Body of pancreas (tissue), 4 donors: ENCODE data around the gene ASIC2. TPM values are rescaled to one million over a fixed set of nuclear protein-coding genes. Genes with fewer than 3 reads are reported as not detected.

Source experiments
- ATAC-seq: fragments of 150-250 bp; one replicate; pipeline ENCODE4 v1.9.1; 2016
- DNase-seq, 4 donors: peaks; one replicate each; pipeline ENCODE4 v3.0.0-alpha.2; 2019
- H3K27ac ChIP-seq, 4 donors: fragments of 200-600 bp; sonication (generic); 1 replicate in 3 of 4; 2 replicates in 1 of 4; pipeline versions ENCODE4 v1.5.1 to v1.6.1; 2016 to 2019; ENCODE audit warnings: mild to moderate bottlenecking in 1 of 4, mixed read lengths in 1 of 4, moderate library complexity in 1 of 4
- H3K27me3 ChIP-seq, 2 donors: fragments of 200-600 bp; sonication (generic); one replicate each; pipeline ENCODE4 v1.6.0; 2016; ENCODE audit warnings: mild to moderate bottlenecking in 1 of 2
- H3K36me3 ChIP-seq, 2 donors: fragments of 200-600 bp; sonication (generic); replicated peaks in 1 of 2; 2 replicates each; pipeline ENCODE4 v1.5.1; 2016; ENCODE audit warnings: low read depth in 2 of 2; ENCODE audit not compliant: insufficient read depth in 1 of 2
- H3K4me1 ChIP-seq: fragments of 200-600 bp; sonication (generic); one replicate; pipeline ENCODE4 v1.6.0; 2016
- H3K4me3 ChIP-seq, 2 donors: fragments of 200-600 bp; sonication (generic); 1 replicate in 1 of 2; 2 replicates in 1 of 2; pipeline ENCODE4 v1.5.1; 2016 to 2019
- H3K9me3 ChIP-seq, 3 donors: fragments of 200-600 bp; sonication (generic); 1 replicate in 2 of 3; 2 replicates in 1 of 3; pipeline ENCODE4 v1.5.1; 2016
- POLR2A ChIP-seq, 3 donors: fragments of 450-650 bp; IDR thresholded peaks; one replicate each; pipeline ENCODE4 v1.6.1; 2016; ENCODE audit warnings: antibody characterized with exemption in 3 of 3, mild to moderate bottlenecking in 2 of 3
- WGBS, 2 donors: methylation state at CpG; one replicate each; pipeline ENCODE4 v1.1.5; 2017; 5-methylcytosine and 5-hydroxymethylcytosine counted together
- intact Hi-C: fragments of 100-400 bp; cut with DNase I; formaldehyde crosslinking; loops from one replicate; pipeline ENCODE4 v1.15.1; 2023
- total RNA-seq, 2 donors: library from RNA; depleted of rRNA; stranded (reverse); fragments of >200 nt; gene quantifications; one replicate each; pipeline ENCODE4 v1.1.0, GENCODE V29; 2016
- TF ChIP-seq, protein P1 (sequence below), 7 experiments: fragments of 450-650 bp in 4 of 7; fragments of 200-600 bp in 3 of 7; sonication (generic) in 3 of 7; IDR thresholded peaks; one replicate each; pipeline ENCODE4 v1.5.1; 2016 to 2019; ENCODE audit warnings: antibody characterized with exemption in 7 of 7

The ASIC2 gene
- total RNA-seq, 2 donors from 2014 or later: not detected

GRCh38 chr17:33229499-33229898, 63.6 kb downstream of the ASIC2 start:
- Histone ChIP-seq H3K4me3 (no peak overlapping the region), H3K4me1 (peaks cover 23% of the 10 kb centered on the region), H3K27ac (peak overlapping the region in 2 of 4 donors; percentile 34 to 54), H3K9me3 (no peaks in the 10 kb centered on the region), H3K36me3 (no peaks in the 10 kb centered on the region), H3K27me3 (no peaks in the 10 kb centered on the region)
- 5 to 22% methylated on average over 7 of the region's 7 CpGs for WGBS, 2 donors
- intact Hi-C loops: no loop called here
- TF ChIP-seq, protein P1, sequence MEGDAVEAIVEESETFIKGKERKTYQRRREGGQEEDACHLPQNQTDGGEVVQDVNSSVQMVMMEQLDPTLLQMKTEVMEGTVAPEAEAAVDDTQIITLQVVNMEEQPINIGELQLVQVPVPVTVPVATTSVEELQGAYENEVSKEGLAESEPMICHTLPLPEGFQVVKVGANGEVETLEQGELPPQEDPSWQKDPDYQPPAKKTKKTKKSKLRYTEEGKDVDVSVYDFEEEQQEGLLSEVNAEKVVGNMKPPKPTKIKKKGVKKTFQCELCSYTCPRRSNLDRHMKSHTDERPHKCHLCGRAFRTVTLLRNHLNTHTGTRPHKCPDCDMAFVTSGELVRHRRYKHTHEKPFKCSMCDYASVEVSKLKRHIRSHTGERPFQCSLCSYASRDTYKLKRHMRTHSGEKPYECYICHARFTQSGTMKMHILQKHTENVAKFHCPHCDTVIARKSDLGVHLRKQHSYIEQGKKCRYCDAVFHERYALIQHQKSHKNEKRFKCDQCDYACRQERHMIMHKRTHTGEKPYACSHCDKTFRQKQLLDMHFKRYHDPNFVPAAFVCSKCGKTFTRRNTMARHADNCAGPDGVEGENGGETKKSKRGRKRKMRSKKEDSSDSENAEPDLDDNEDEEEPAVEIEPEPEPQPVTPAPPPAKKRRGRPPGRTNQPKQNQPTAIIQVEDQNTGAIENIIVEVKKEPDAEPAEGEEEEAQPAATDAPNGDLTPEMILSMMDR (IDR thresholded peaks at IDR 0.05): no peak
- no peak for TF ChIP-seq POLR2A (IDR thresholded peaks at IDR 0.05)
- DNase-seq (peak; percentile 32 to 66 (median 49)), ATAC-seq (peak; percentile 74)

DNA sequence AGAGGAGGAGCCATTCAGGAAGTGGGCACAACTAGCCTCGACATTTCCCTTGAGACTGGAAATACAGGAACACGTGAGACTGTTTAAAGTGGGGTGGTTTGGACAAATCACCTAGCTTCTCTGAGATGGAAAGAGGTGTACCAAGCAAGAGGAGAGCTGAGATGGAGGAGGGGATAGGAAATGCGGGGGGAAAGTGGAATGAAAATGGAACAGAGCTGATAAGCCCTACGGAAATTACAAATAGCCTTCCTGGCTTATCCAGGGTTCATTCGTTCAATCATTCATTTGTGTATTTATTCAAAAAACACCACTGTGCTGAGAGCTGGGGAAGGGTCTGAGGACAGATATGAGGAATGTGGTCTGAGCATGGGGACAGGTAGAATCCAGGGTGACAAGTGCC, 64.1 kb downstream of the ASIC2 start:
- 37 to 50% methylated on average over 5 of the region's 5 CpGs for whole genome bisulfite sequencing, 2 donors
- H3K4me1 ChIP-seq: peaks cover 18% of the 10 kb centered on the region
- TF ChIP-seq POLR2A (IDR thresholded peaks at IDR 0.05): no peak
- TF ChIP-seq, protein P1 (IDR thresholded peaks at IDR 0.05): no peak
- ATAC-seq (no peak), DNase-seq (no peak)
- no peaks in the 10 kb centered on the region for H3K27me3 ChIP-seq
- intact Hi-C loops: no loop called here
- H3K4me3 ChIP-seq: no peak overlapping the region
- H3K9me3 ChIP-seq: no peaks in the 10 kb centered on the region
- no peaks in the 10 kb centered on the region for H3K36me3 ChIP-seq
- H3K27ac ChIP-seq: peak overlapping the region in 2 of 4 donors; percentile 34 to 54

DNA sequence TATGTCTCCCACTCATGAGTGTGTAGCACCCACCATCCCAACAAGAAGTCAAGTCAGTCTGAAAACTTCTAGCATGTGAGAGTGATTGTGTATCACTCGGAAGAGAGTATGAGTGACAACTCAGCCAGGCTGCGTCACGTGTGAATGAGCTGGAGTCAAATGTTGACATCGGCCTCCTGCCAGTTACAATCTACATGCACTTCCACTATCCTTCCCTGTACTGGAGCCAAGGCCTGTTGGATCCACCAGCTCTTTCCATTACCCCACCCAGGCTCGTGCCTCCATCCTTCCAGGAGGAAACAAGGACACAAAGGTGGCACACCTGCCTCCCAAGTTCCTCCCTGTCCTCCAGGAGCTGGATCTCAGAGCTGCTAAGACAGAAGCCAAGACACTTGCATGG, 64.5 kb downstream of the ASIC2 start:
- Histone ChIP-seq H3K27ac (no peak overlapping the region), H3K27me3 (no peaks in the 10 kb centered on the region), H3K36me3 (no peaks in the 10 kb centered on the region), H3K4me3 (no peak overlapping the region), H3K4me1 (peaks cover 14% of the 10 kb centered on the region), H3K9me3 (no peaks in the 10 kb centered on the region)
- TF ChIP-seq, protein P1 (IDR thresholded peaks at IDR 0.05): no peak
- TF ChIP-seq POLR2A (IDR thresholded peaks at IDR 0.05): no peak
- intact Hi-C loops: no loop called here
- WGBS, 2 donors: 65 to 85% methylated on average over 5 of the region's 5 CpGs
- no peak for DNase-seq
- no peak for ATAC-seq

DNA sequence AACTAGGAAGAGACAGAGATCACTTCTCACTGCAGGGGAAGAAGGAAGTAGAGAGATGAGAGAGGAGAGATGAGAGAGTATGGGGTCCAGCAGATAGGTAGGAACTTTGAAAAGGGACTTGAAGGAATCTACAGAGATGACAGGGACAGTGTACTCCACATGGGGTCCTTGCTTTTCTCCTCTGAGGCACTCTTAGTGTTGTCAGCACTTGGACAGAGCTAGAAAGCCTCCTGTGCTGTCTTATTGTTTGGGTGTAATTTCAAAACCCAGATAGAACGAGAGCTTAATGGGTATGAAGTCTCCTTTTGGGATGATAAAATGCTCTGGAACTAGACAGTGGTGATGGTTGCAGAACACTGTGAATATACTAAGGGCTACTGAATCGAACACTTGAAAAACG, 65.2 kb downstream of the ASIC2 start:
- intact Hi-C loops: no loop called here
- Histone ChIP-seq H3K4me1 (peaks cover 13% of the 10 kb centered on the region), H3K4me3 (no peak overlapping the region), H3K36me3 (no peaks in the 10 kb centered on the region), H3K27me3 (no peaks in the 10 kb centered on the region), H3K9me3 (no peaks in the 10 kb centered on the region), H3K27ac (no peak overlapping the region)
- ATAC-seq: no peak
- no peak for DNase-seq
- WGBS, 2 donors: 69 to 87% methylated on average over 3 of the region's 3 CpGs
- no peak for TF ChIP-seq POLR2A (IDR thresholded peaks at IDR 0.05)
- TF ChIP-seq, protein P1 (IDR thresholded peaks at IDR 0.05): no peak

DNA sequence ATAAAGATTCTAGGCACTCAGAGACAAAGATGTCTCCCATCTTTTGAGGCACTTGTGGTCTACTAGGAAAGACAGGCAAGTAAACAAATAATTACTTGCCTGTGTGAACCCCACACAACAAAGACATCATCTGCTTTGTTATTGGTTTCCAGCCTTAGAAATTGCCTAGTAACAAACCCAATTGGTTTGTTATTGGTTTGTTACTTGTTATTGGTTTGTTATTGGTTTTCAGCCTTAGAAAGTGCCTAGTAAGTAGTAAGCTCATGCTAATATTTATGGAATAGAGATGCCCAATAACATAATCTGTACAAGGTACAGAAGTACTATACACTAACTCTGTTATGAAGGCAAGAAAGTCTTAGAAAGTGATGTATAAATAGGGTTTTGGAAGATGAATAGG, 67.1 kb downstream of the ASIC2 start:
- no peak for DNase-seq
- Histone ChIP-seq H3K36me3 (no peaks in the 10 kb centered on the region), H3K27me3 (no peaks in the 10 kb centered on the region), H3K27ac (no peak overlapping the region), H3K4me3 (no peak overlapping the region), H3K4me1 (peaks cover 13% of the 10 kb centered on the region), H3K9me3 (no peaks in the 10 kb centered on the region)
- TF ChIP-seq POLR2A (IDR thresholded peaks at IDR 0.05): no peak
- TF ChIP-seq, protein P1 (IDR thresholded peaks at IDR 0.05): no peak
- no peak for ATAC-seq
- intact Hi-C loops: no loop called here
